Mesenchymal stem cell (in vitro differentiated cells and primary cell): ENCODE measurements around the gene LNP1.

ENCODE experiments used
- DNase-seq: peaks from one replicate; pipeline ENCODE4 v3.0.0-alpha.2; 2013
- H2AFZ ChIP-seq: one replicate; pipeline ENCODE4 v1.6.1; 2013; ENCODE audit warnings: low read depth, mild to moderate bottlenecking, control low read depth, inconsistent platforms, low read length, moderate library complexity
- H2AK5ac ChIP-seq: 2 replicates; pipeline ENCODE4 v1.6.1; 2013; ENCODE audit warnings: low read length, moderate library complexity, mild to moderate bottlenecking, inconsistent platforms; ENCODE audit not compliant: severe bottlenecking
- H2BK120ac ChIP-seq: one replicate; pipeline ENCODE4 v1.6.1; 2013; ENCODE audit warnings: low read depth, mild to moderate bottlenecking, inconsistent platforms, low read length, moderate library complexity
- H2BK12ac ChIP-seq, 2 experiments: one replicate each; pipeline ENCODE4 v1.6.1; 2013; ENCODE audit warnings: inconsistent platforms in 2 of 2, low read length in 2 of 2, mild to moderate bottlenecking in 2 of 2, moderate library complexity in 2 of 2, control low read depth in 1 of 2
- H2BK15ac ChIP-seq: one replicate; pipeline ENCODE4 v1.6.1; 2013; ENCODE audit warnings: mild to moderate bottlenecking, low read depth, inconsistent platforms; ENCODE audit not compliant: poor library complexity, severe bottlenecking
- H2BK5ac ChIP-seq: 2 replicates; pipeline ENCODE4 v1.6.1; 2013; ENCODE audit warnings: low read depth, mild to moderate bottlenecking, low read length, control low read depth, inconsistent platforms; ENCODE audit not compliant: poor library complexity, severe bottlenecking
- H3K14ac ChIP-seq, 2 experiments: one replicate each; pipeline ENCODE4 v1.6.1; 2013; ENCODE audit warnings: inconsistent platforms in 2 of 2, low read length in 2 of 2, control low read depth in 1 of 2, mild to moderate bottlenecking in 1 of 2, moderate library complexity in 1 of 2
- H3K18ac ChIP-seq, 2 experiments: one replicate each; pipeline ENCODE4 v1.6.1; 2013; ENCODE audit warnings: inconsistent platforms in 2 of 2, low read length in 2 of 2, control low read depth in 1 of 2, low read depth in 1 of 2, mild to moderate bottlenecking in 1 of 2
- H3K23ac ChIP-seq, 2 experiments: one replicate each; pipeline ENCODE4 v1.6.1; 2013; ENCODE audit warnings: inconsistent platforms in 2 of 2, low read length in 2 of 2, mild to moderate bottlenecking in 2 of 2, moderate library complexity in 2 of 2, control low read depth in 1 of 2
- H3K27ac ChIP-seq: 2 replicates; pipeline ENCODE4 v1.5.1; 2013; ENCODE audit warnings: mild to moderate bottlenecking, moderate library complexity, low read length, control low read depth, inconsistent platforms; ENCODE audit not compliant: poor library complexity, severe bottlenecking
- H3K27me3 ChIP-seq, 2 experiments: 2 replicates each; pipeline versions ENCODE4 v1.6.1 to v1.7.0; 2013; ENCODE audit warnings: low read length in 2 of 2, mild to moderate bottlenecking in 2 of 2, moderate library complexity in 2 of 2, control low read depth in 1 of 2, inconsistent platforms in 1 of 2; ENCODE audit not compliant: control insufficient read depth in 1 of 2, insufficient read depth in 1 of 2
- H3K36me3 ChIP-seq, 2 experiments: 2 replicates each; pipeline versions ENCODE4 v1.6.1 to v1.7.0; 2013; ENCODE audit warnings: low read length in 2 of 2, control low read depth in 1 of 2, inconsistent platforms in 1 of 2, low read depth in 1 of 2, mild to moderate bottlenecking in 1 of 2; ENCODE audit not compliant: insufficient read depth in 2 of 2, control insufficient read depth in 1 of 2
- H3K4ac ChIP-seq, 2 experiments: one replicate each; pipeline ENCODE4 v1.6.1; 2013; ENCODE audit warnings: inconsistent platforms in 2 of 2, low read length in 2 of 2, mild to moderate bottlenecking in 2 of 2, moderate library complexity in 2 of 2, control low read depth in 1 of 2, low read depth in 1 of 2
- H3K4me1 ChIP-seq: 2 replicates; pipeline ENCODE4 v1.6.1; 2013; ENCODE audit warnings: low read depth, low read length, control low read depth; ENCODE audit not compliant: control insufficient read depth, insufficient read depth
- H3K4me2 ChIP-seq: 2 replicates; pipeline ENCODE4 v1.6.1; 2013; ENCODE audit warnings: low read length, mild to moderate bottlenecking, inconsistent platforms; ENCODE audit not compliant: poor library complexity, severe bottlenecking
- H3K4me3 ChIP-seq, 2 experiments: 2 replicates each; pipeline versions ENCODE4 v1.5.1 to v1.7.0; 2013; ENCODE audit warnings: low read length in 2 of 2, mild to moderate bottlenecking in 2 of 2, control low read depth in 1 of 2, low read depth in 1 of 2; ENCODE audit not compliant: insufficient read depth in 1 of 2
- H3K79me1 ChIP-seq: replicated peaks from 2 replicates; pipeline ENCODE4 v1.6.1; 2013; ENCODE audit warnings: mild to moderate bottlenecking, control low read depth, low read length, inconsistent platforms; ENCODE audit not compliant: poor library complexity, severe bottlenecking
- H3K9ac ChIP-seq: 2 replicates; pipeline ENCODE4 v1.7.0; 2013; ENCODE audit warnings: mild to moderate bottlenecking, low read length, moderate library complexity
- H3K9me3 ChIP-seq: 2 replicates; pipeline ENCODE4 v1.7.0; 2013; ENCODE audit warnings: mild to moderate bottlenecking, low read length; ENCODE audit not compliant: control insufficient read depth
- H4K8ac ChIP-seq: one replicate; pipeline ENCODE4 v1.6.1; 2013; ENCODE audit warnings: inconsistent platforms, mild to moderate bottlenecking, low read length, moderate library complexity
- H4K91ac ChIP-seq: one replicate; pipeline ENCODE4 v1.6.1; 2013; ENCODE audit warnings: mild to moderate bottlenecking, low read length, inconsistent platforms
- WGBS: methylation state at CpG from one replicate; pipeline ENCODE4 v1.1.7; 2013; ENCODE audit warnings: mixed read lengths; 5-methylcytosine and 5-hydroxymethylcytosine counted together

Gene LNP1

GRCh38 chr3:100370756-100371155 is 30.6 kb upstream of the LNP1 start:
- no peak overlapping the region for H2BK15ac ChIP-seq
- peaks cover 16 to 93% of the 10 kb centered on the region in 2 experiments for H3K36me3 ChIP-seq
- H3K27me3 ChIP-seq, result no peaks in the 10 kb centered on the region
- H3K23ac ChIP-seq, result no peak overlapping the region
- no peak for DNase-seq
- H3K9me3 ChIP-seq, result no peaks in the 10 kb centered on the region
- H3K18ac ChIP-seq, result no peak overlapping the region
- H4K8ac ChIP-seq, result no peak overlapping the region
- H3K27ac ChIP-seq, result no peak overlapping the region
- no CpG with 5 or more reads among the region's 1 CpG for WGBS
- H2BK12ac ChIP-seq, result no peak overlapping the region
- H4K91ac ChIP-seq, result no peak overlapping the region
- peaks cover 23% of the 10 kb centered on the region for H3K79me1 ChIP-seq
- H2AFZ ChIP-seq, result no peak overlapping the region
- no peak overlapping the region for H3K4ac ChIP-seq
- H2AK5ac ChIP-seq, result no peak overlapping the region
- H3K4me3 ChIP-seq, result no peak overlapping the region
- H3K14ac ChIP-seq, result no peak overlapping the region
- H2BK120ac ChIP-seq, result no peak overlapping the region
- H3K4me2 ChIP-seq, result no peak overlapping the region
- H3K9ac ChIP-seq, result no peak overlapping the region
- no peak overlapping the region for H2BK5ac ChIP-seq
- peaks cover 2% of the 10 kb centered on the region for H3K4me1 ChIP-seq

GRCh38 chr3:100374521-100374920 is 26.8 kb upstream of the LNP1 start:
- peaks cover 19% of the 10 kb centered on the region for H3K79me1 ChIP-seq
- no peak overlapping the region for H2BK5ac ChIP-seq
- H3K4me1 ChIP-seq, result peaks cover 2% of the 10 kb centered on the region
- H4K91ac ChIP-seq, result no peak overlapping the region
- no peak overlapping the region for H3K23ac ChIP-seq
- H3K4me2 ChIP-seq, result no peak overlapping the region
- H2BK120ac ChIP-seq, result no peak overlapping the region
- no peak overlapping the region for H3K14ac ChIP-seq
- no peak overlapping the region for H2AFZ ChIP-seq
- no peak overlapping the region for H3K9ac ChIP-seq
- peaks cover 20 to 89% of the 10 kb centered on the region in 2 experiments for H3K36me3 ChIP-seq
- H3K9me3 ChIP-seq, result no peaks in the 10 kb centered on the region
- H3K4ac ChIP-seq, result no peak overlapping the region
- no peak overlapping the region for H2BK12ac ChIP-seq
- H2BK15ac ChIP-seq, result no peak overlapping the region
- no peaks in the 10 kb centered on the region for H3K27me3 ChIP-seq
- H3K27ac ChIP-seq, result no peak overlapping the region
- H3K18ac ChIP-seq, result no peak overlapping the region
- H4K8ac ChIP-seq, result no peak overlapping the region
- H3K4me3 ChIP-seq, result no peak overlapping the region
- H2AK5ac ChIP-seq, result no peak overlapping the region
- no peak for DNase-seq

- H3K79me1 ChIP-seq, result peaks cover 20% of the 10 kb centered on the region
- no peak overlapping the region for H2BK12ac ChIP-seq
- H3K4me3 ChIP-seq, result no peak overlapping the region
- no peak overlapping the region for H2AFZ ChIP-seq
- H3K27ac ChIP-seq, result no peak overlapping the region
- no peak overlapping the region for H3K4me2 ChIP-seq
- H3K4me1 ChIP-seq, result peaks cover 2% of the 10 kb centered on the region
- H2BK15ac ChIP-seq, result no peak overlapping the region
- no peak overlapping the region for H3K23ac ChIP-seq
- DNase-seq, result no peak
- no peak overlapping the region for H4K8ac ChIP-seq
- no peak overlapping the region for H3K14ac ChIP-seq
- H4K91ac ChIP-seq, result no peak overlapping the region
- H2BK120ac ChIP-seq, result no peak overlapping the region
- no peak overlapping the region for H3K4ac ChIP-seq
- H3K36me3 ChIP-seq, result peaks cover 24 to 92% of the 10 kb centered on the region in 2 experiments
- no peak overlapping the region for H2AK5ac ChIP-seq
- H3K9me3 ChIP-seq, result no peaks in the 10 kb centered on the region
- H3K9ac ChIP-seq, result no peak overlapping the region
- no peaks in the 10 kb centered on the region for H3K27me3 ChIP-seq
- 92% methylated on average over 3 of the region's 4 CpGs for whole genome bisulfite sequencing
- H3K18ac ChIP-seq, result no peak overlapping the region
- no peak overlapping the region for H2BK5ac ChIP-seq
Measured at GRCh38 chr3:100376301-100376700, 25.0 kb upstream of the LNP1 start.

GRCh38 chr3:100384733-100385525 is 16.4 kb upstream of the LNP1 start:
- peak; percentile 67 for DNase-seq
- H3K27ac ChIP-seq, result peak overlapping the region; percentile 66
- no peak overlapping the region for H4K91ac ChIP-seq
- H3K18ac ChIP-seq, result no peak overlapping the region
- H3K23ac ChIP-seq, result no peak overlapping the region
- H2AFZ ChIP-seq, result no peak overlapping the region
- 80% methylated on average over 8 of the region's 8 CpGs for WGBS
- H3K4me2 ChIP-seq, result no peak overlapping the region
- no peak overlapping the region for H3K14ac ChIP-seq
- H2BK15ac ChIP-seq, result no peak overlapping the region
- H2BK12ac ChIP-seq, result no peak overlapping the region
- no peak overlapping the region for H2BK5ac ChIP-seq
- no peaks in the 10 kb centered on the region for H3K27me3 ChIP-seq
- peak overlapping the region; percentile 84 for H2AK5ac ChIP-seq
- H3K36me3 ChIP-seq, result peaks cover 8 to 87% of the 10 kb centered on the region in 2 experiments
- peaks cover 3% of the 10 kb centered on the region for H3K4me1 ChIP-seq
- peaks cover 16% of the 10 kb centered on the region for H3K9me3 ChIP-seq
- no peak overlapping the region for H4K8ac ChIP-seq
- no peak overlapping the region for H3K9ac ChIP-seq
- H2BK120ac ChIP-seq, result no peak overlapping the region
- H3K79me1 ChIP-seq, result peaks cover 15% of the 10 kb centered on the region
- no peak overlapping the region for H3K4ac ChIP-seq
- H3K4me3 ChIP-seq, result no peak overlapping the region
